ENCODE results near the gene CRACR2A. TPM values are rescaled to one million over a fixed set of nuclear protein-coding genes. Genes with fewer than 3 reads are reported as not detected.

Gene CRACR2A
- total RNA-seq, 6 donors from 2014 or later, result 5.5 to 19.9 (median 7.2) TPM

DNA sequence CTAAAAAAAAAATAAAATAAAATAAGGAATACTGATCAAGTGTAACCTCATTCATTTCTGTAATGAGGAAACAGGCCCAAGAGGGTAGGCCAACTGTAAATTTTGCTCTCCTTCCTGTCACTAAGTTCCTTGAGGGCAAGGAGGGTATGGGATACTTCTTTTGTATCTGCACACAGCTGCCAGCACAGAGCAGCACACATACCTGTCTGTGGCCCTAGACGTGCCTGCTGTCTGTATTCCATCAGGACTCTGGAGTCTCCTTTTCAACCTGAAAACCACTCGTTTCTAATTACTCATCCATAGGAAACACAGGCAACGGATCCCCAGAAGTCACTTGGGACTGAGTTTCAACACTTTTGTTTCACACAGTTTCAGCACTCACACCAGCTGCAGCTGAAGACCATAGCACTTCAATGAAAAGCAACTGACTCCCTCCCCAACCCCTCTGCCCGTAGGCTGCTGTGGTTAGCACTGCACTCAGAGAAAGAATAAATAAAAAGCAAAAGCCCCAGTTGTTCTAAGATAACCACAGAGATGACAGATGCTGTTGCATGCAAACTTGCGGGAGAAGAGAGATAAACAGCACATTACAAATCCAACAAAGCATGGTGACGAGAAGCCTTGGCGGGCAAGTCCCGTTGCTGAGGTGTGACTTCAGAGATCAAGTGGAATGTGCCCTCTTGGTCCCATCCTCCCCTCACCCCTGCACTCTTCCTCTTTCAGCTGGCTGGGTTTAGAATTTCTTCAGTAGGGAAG is 24.9 kb downstream of the CRACR2A start:
- 47 to 50% methylated on average over 8 of the region's 8 CpGs for WGBS, 2 donors
- H3K4me1 ChIP-seq, result peaks cover 9 to 23% (median 18%) of the 10 kb centered on the region in 4 donors
- no peaks in the 10 kb centered on the region for H3K9me3 ChIP-seq
- no peaks in the 10 kb centered on the region for H3K27me3 ChIP-seq
- H3K27ac ChIP-seq, result peak overlapping the region; percentile 34 to 74 (median 46)
- TF ChIP-seq EP300 (IDR thresholded peaks at IDR 0.05) (no peak), POLR2AphosphoS5 (IDR thresholded peaks at IDR 0.05) (no peak), POLR2A (IDR thresholded peaks at IDR 0.05) (no peak)
- TF ChIP-seq, protein P1, sequence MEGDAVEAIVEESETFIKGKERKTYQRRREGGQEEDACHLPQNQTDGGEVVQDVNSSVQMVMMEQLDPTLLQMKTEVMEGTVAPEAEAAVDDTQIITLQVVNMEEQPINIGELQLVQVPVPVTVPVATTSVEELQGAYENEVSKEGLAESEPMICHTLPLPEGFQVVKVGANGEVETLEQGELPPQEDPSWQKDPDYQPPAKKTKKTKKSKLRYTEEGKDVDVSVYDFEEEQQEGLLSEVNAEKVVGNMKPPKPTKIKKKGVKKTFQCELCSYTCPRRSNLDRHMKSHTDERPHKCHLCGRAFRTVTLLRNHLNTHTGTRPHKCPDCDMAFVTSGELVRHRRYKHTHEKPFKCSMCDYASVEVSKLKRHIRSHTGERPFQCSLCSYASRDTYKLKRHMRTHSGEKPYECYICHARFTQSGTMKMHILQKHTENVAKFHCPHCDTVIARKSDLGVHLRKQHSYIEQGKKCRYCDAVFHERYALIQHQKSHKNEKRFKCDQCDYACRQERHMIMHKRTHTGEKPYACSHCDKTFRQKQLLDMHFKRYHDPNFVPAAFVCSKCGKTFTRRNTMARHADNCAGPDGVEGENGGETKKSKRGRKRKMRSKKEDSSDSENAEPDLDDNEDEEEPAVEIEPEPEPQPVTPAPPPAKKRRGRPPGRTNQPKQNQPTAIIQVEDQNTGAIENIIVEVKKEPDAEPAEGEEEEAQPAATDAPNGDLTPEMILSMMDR (IDR thresholded peaks at IDR 0.05), result no peak
- no peaks in the 10 kb centered on the region for H3K36me3 ChIP-seq
- no peak overlapping the region for H3K4me3 ChIP-seq
- DNase-seq (peak in 1 of 2 donors; percentile 46), ATAC-seq (ENCODE audit: low FRiP score in 2 of 2) (peak; percentile 17 to 57)

DNA sequence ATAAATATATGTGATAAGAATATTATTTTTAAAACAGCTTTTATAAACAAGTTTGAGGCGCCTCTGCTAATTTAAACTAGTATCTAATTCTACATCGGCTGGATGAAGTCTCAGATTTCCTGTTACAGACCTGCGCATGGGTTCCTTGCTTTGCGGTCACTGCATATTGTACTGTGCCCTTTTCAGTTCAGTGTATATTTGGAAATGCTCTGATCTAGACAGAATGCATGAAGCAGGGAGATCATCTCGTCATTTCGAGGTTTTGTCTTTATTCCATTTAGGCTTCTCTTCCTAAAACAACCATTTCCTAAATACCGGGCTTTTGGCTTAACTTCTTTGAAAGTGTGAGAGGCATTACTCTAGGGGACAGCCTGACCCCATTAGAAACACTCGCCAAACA is 25.6 kb downstream of the CRACR2A start:
- Histone ChIP-seq H3K27me3 (no peaks in the 10 kb centered on the region), H3K36me3 (no peaks in the 10 kb centered on the region), H3K9me3 (no peaks in the 10 kb centered on the region), H3K4me1 (peaks cover 5 to 20% (median 11%) of the 10 kb centered on the region in 4 donors), H3K4me3 (no peak overlapping the region), H3K27ac (peak overlapping the region in 3 of 4 donors; percentile 34 to 74 (median 36))
- 50 to 67% methylated on average over 8 of the region's 8 CpGs for WGBS, 2 donors
- DNase-seq, result no peak
- no peak for TF ChIP-seq EP300 (IDR thresholded peaks at IDR 0.05)
- no peak for TF ChIP-seq POLR2A (IDR thresholded peaks at IDR 0.05)
- TF ChIP-seq POLR2AphosphoS5 (IDR thresholded peaks at IDR 0.05), result no peak
- TF ChIP-seq, protein P1 (IDR thresholded peaks at IDR 0.05), result no peak
- ATAC-seq (ENCODE audit: low FRiP score in 2 of 2), result no peak

DNA sequence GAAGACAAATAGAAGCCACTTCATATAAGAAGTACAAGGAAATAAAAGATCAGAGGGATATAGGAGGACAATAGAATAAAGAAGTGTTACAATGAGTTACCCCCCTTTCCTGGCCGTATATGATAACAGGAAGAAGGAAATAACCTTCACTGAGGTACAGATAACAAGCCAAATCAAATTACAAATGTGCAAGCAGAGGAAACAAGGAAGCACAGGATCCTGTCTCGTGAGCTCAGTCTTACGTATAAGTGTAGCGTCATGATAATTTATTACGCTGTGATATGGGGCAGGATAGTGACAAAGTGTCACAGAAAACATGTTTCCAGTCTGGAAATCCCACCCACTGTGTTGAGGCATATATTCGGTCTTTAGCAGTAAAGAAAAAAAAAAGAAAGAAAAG is 26.5 kb downstream of the CRACR2A start:
- no peak for DNase-seq
- H3K4me3 ChIP-seq, result no peak overlapping the region
- H3K27ac ChIP-seq, result peak overlapping the region in 2 of 4 donors; percentile 36 to 74
- H3K27me3 ChIP-seq, result no peaks in the 10 kb centered on the region
- 48 to 59% methylated on average over 6 of the region's 6 CpGs for WGBS, 2 donors
- no peak for ATAC-seq (ENCODE audit: low FRiP score in 2 of 2)
- peaks cover 5 to 20% (median 11%) of the 10 kb centered on the region in 4 donors for H3K4me1 ChIP-seq
- TF ChIP-seq POLR2AphosphoS5 (IDR thresholded peaks at IDR 0.05), result no peak
- TF ChIP-seq EP300 (IDR thresholded peaks at IDR 0.05), result peak in 2 of 4 donors; percentile 34 to 37
- H3K9me3 ChIP-seq, result no peaks in the 10 kb centered on the region
- H3K36me3 ChIP-seq, result no peaks in the 10 kb centered on the region

DNA sequence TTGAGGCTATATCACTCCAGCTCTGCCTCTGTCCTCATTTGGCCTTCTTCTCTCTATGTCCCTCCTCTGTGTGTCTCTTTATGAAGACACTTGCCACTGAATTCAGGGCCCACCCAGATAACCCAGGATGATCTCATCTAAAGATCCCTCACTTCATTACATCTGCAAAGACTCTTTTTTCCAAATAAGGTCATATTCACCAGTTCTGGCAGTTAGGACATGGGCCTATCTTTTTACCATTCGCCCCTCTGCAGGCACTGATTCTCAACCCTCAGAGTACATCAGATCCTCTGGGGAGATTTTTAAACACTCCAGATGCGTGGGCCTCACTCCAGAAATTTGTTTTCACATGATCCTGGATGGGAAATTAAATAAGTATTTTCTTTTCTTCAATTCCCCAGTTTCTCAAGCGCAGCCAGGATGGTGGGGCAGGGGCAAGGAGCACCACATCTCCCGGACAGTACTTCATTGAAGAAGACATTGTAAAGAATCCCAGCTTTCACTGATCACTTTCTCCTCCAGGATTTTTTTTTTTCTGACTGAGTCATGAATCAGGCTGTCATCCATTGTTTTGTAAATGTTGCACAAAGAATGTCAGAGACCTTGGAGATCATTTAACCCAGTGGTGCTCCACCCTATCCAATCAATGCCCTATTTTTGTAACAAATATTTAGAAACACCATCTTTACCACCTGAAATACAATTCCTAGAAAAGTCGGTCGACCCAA is 27.4 kb downstream of the CRACR2A start:
- 72 to 79% methylated on average over 6 of the region's 6 CpGs for WGBS, 2 donors
- TF ChIP-seq POLR2AphosphoS5 (IDR thresholded peaks at IDR 0.05) (no peak), EP300 (IDR thresholded peaks at IDR 0.05) (no peak), POLR2A (IDR thresholded peaks at IDR 0.05) (no peak)
- TF ChIP-seq, protein P1 (IDR thresholded peaks at IDR 0.05), result no peak
- Histone ChIP-seq H3K27ac (peak overlapping the region in 1 of 4 donors; percentile 32), H3K4me3 (no peak overlapping the region), H3K27me3 (no peaks in the 10 kb centered on the region), H3K4me1 (peaks cover 5 to 20% (median 11%) of the 10 kb centered on the region in 4 donors), H3K36me3 (no peaks in the 10 kb centered on the region), H3K9me3 (no peaks in the 10 kb centered on the region)
- ATAC-seq (ENCODE audit: low FRiP score in 2 of 2) (peak in 1 of 2 donors; percentile 75), DNase-seq (no peak)

Data from upper lobe of left lung (tissue), 6 donors.